K562 (cell line): ENCODE measurements around the gene CHMP2A. TPM values are rescaled to one million over a fixed set of nuclear protein-coding genes. Genes with fewer than 3 reads are reported as not detected.

Experiments used
- CAMTA2 ChIP-seq: fragments of 250-450 bp; sonication (Bioruptor Pico); conservative IDR thresholded peaks from 2 replicates; pipeline ENCODE4 v1.5.1; 2022
- DEAF1 ChIP-seq: fragments of 450-650 bp; formaldehyde crosslinking; IDR thresholded peaks from 2 replicates; pipeline ENCODE4 v1.4.0; 2020; ENCODE audit warnings: mild to moderate bottlenecking, moderate library complexity
- FOXK1 ChIP-seq: sonication (generic); formaldehyde crosslinking; IDR thresholded peaks from 2 replicates; pipeline ENCODE4 v1.8.0; 2022; ENCODE audit warnings: missing genetic modification reagents, mild to moderate bottlenecking, borderline replicate concordance
- HLTF ChIP-seq: fragments of 450-650 bp; IDR thresholded peaks from 2 replicates; pipeline ENCODE4 v1.6.1; 2016
- HNRNPUL1 ChIP-seq: fragments of 200-400 bp; formaldehyde crosslinking; IDR thresholded peaks from 2 replicates; pipeline ENCODE4 v1.6.1; 2017; ENCODE audit warnings: low read length
- HSF4 ChIP-seq: fragments of 250-450 bp; sonication (Bioruptor Pico); IDR thresholded peaks from 2 replicates; pipeline ENCODE4 v2.1.2; 2022; ENCODE audit warnings: mild to moderate bottlenecking, moderate library complexity, borderline replicate concordance
- KAT2B ChIP-seq: IDR thresholded peaks from one replicate; pipeline ENCODE4 v1.6.1; 2012; ENCODE audit warnings: low read depth, mild to moderate bottlenecking, control low read depth, inconsistent platforms, low read length, moderate library complexity
- NCOA1 ChIP-seq: fragments of 450-650 bp; IDR thresholded peaks from 2 replicates; pipeline ENCODE4 v1.6.1; 2016; ENCODE audit warnings: low read depth
- NFYB ChIP-seq: IDR thresholded peaks from 2 replicates; pipeline ENCODE4 v1.6.1; 2011; ENCODE audit warnings: mild to moderate bottlenecking, moderate library complexity; ENCODE audit not compliant: insufficient read length; ENCODE audit errors: extremely low read depth
- NR4A1 ChIP-seq, 2 experiments: fragments of 250-450 bp in 1 of 2; fragments of 450-650 bp in 1 of 2; sonication (Bioruptor Pico) in 1 of 2; IDR thresholded peaks; 2 replicates each; pipeline versions ENCODE4 v1.4.0 to v1.6.1; 2016 to 2020; ENCODE audit warnings: mild to moderate bottlenecking in 2 of 2, missing compliant biosample characterization in 1 of 2, missing genetic modification characterization in 1 of 2, moderate library complexity in 1 of 2
- REST ChIP-seq, 2 experiments: fragments of 450-650 bp; formaldehyde crosslinking in 1 of 2; IDR thresholded peaks; 2 replicates each; pipeline versions ENCODE4 v1.4.0 to v1.6.1; 2014 to 2020; ENCODE audit warnings: mild to moderate bottlenecking in 2 of 2, borderline replicate concordance in 1 of 2, low read depth in 1 of 2
- RHOXF2B ChIP-seq: fragments of 250-450 bp; sonication (Bioruptor Pico); conservative IDR thresholded peaks from 2 replicates; pipeline ENCODE4 v1.5.1; 2021
- SOX6 ChIP-seq: fragments of 450-650 bp; IDR thresholded peaks from 2 replicates; pipeline ENCODE4 v1.6.1; 2014; ENCODE audit warnings: mild to moderate bottlenecking
- TAF1 ChIP-seq: IDR thresholded peaks from 2 replicates; pipeline ENCODE4 v1.6.1; 2011; ENCODE audit warnings: mild to moderate bottlenecking, low read length, moderate library complexity; ENCODE audit not compliant: insufficient read depth, control insufficient read depth, severe bottlenecking; ENCODE audit errors: extremely low read depth
- TCFL5 ChIP-seq: fragments of 250-450 bp; sonication (Bioruptor Pico); conservative IDR thresholded peaks from 2 replicates; pipeline ENCODE4 v1.6.1; 2021; ENCODE audit warnings: mild to moderate bottlenecking, moderate library complexity, matching md5 sums
- ZBTB1 ChIP-seq: sonication (generic); formaldehyde crosslinking; IDR thresholded peaks from 2 replicates; pipeline ENCODE4 v1.8.1; 2023; ENCODE audit warnings: missing genetic modification reagents, low read depth, mild to moderate bottlenecking, borderline replicate concordance
- ZNF175 ChIP-seq: fragments of 200-800 bp; sonication (Bioruptor generic); IDR thresholded peaks from 2 replicates; pipeline ENCODE4 v1.6.1; 2016; ENCODE audit warnings: low read depth, mild to moderate bottlenecking, missing genetic modification characterization, missing compliant biosample characterization
- ZNF354B ChIP-seq: fragments of 250-450 bp; sonication (Bioruptor Pico); IDR thresholded peaks from 2 replicates; pipeline ENCODE4 v1.4.0; 2020
- polyA plus RNA-seq, 8 experiments: library from polyadenylated mRNA; depleted of rRNA in 4 of 8; stranded (reverse) in 5 of 8; unstranded in 3 of 8; fragments of >200 nt; fragmentation: Nextera tagmentation in 2 of 8; fragmentation: Illumina TruSeq in 1 of 8; extraction: Ambion mirVana in 2 of 8; extraction: Trizol in 1 of 8; gene quantifications; 2 replicates each; pipeline versions ENCODE4 v1.2.1 to v1.2.3, GENCODE V29; 2011 to 2014; ENCODE audit warnings: inconsistent platforms in 1 of 8, missing spikeins in 1 of 8
- total RNA-seq, 7 experiments: library from RNA; depleted of rRNA in 6 of 7; stranded (reverse); fragments of >200 nt in 6 of 7; fragmentation: Illumina TruSeq in 2 of 7; extraction: Trizol in 2 of 7; gene quantifications; 2 replicates each; pipeline versions ENCODE4 v1.2.1 to v1.2.3, GENCODE V29; 2011 to 2021; ENCODE audit warnings: low replicate concordance in 1 of 7

CHMP2A gene
- total and polyA plus RNA-seq, 9 of the 15 experiments (the other 6 are each of a cell fraction or from before 2014, with no cell fraction given): 57.6 to 159 (median 87.2) TPM

GRCh38 chr19:58572818-58573657 is 18.1 kb upstream of the CHMP2A start, which contains the start of gene MZF1 (continued):
- TF ChIP-seq REST (IDR thresholded peaks at IDR 0.05; ENCODE audit: borderline replicate concordance) (no peak), REST (CRISPR knock-in tag; IDR thresholded peaks at IDR 0.05; ENCODE audit: low read depth) (0 out of 2 replicates have a peak, but pooled peaks have one; percentile 46), HSF4 (CRISPR knock-in tag) (no peak), RHOXF2B (CRISPR knock-in tag) (no peak), TAF1 (peak; percentile 38), HLTF (peak; percentile 94), ZNF354B (no peak), TCFL5 (no peak), ZNF175 (no peak), DEAF1 (CRISPR knock-in tag) (no peak), CAMTA2 (0 out of 2 replicates have a peak, but pooled peaks have one; percentile 49), HNRNPUL1 (no peak), FOXK1 (CRISPR knock-in tag) (peak; percentile 87; the same call in 1 of the 2 replicates), NCOA1 (peak; percentile 61; the same call in 1 of the 2 replicates), KAT2B (no peak), NR4A1 (CRISPR knock-in tag; IDR thresholded peaks at IDR 0.05) (no peak), NR4A1 (tag; IDR thresholded peaks at IDR 0.05) (no peak), SOX6 (peak; percentile 14; the same call in 1 of the 2 replicates), NFYB (peak; percentile 37), ZBTB1 (CRISPR knock-in tag) (no peak)
